HL-60 (cell line): ENCODE measurements around the gene ZC3H12D.

ENCODE experiments used
- CTCF ChIP-seq: IDR thresholded peaks from one replicate; pipeline ENCODE4 v1.5.1; 2011; ENCODE audit warnings: low read length, control low read depth, inconsistent platforms; ENCODE audit not compliant: insufficient read depth
- GABPA ChIP-seq: IDR thresholded peaks from 2 replicates; pipeline ENCODE4 v1.6.1; 2012; ENCODE audit warnings: low read depth
- POLR2AphosphoS5 ChIP-seq: IDR thresholded peaks from 2 replicates; pipeline ENCODE4 v1.6.1; 2012; ENCODE audit warnings: low read depth
- REST ChIP-seq: IDR thresholded peaks from 2 replicates; pipeline ENCODE4 v1.6.1; 2012; ENCODE audit warnings: low read depth; ENCODE audit not compliant: insufficient replicate concordance

- no peak for TF ChIP-seq POLR2AphosphoS5
- TF ChIP-seq CTCF, result no peak
- no peak for TF ChIP-seq GABPA
- TF ChIP-seq REST, result no peak
Observed at GRCh38 chr6:149478631-149479314, 6.0 kb downstream of the ZC3H12D start.
